GM12892 (cell line): ENCODE data around the gene CYSTM1.

ENCODE experiments used
- POLR2A ChIP-seq: IDR thresholded peaks from 2 replicates; pipeline ENCODE4 v1.6.1; 2011; ENCODE audit warnings: low read depth, low read length, control low read depth
- TAF1 ChIP-seq: IDR thresholded peaks from 2 replicates; pipeline ENCODE4 v1.6.1; 2011; ENCODE audit warnings: low read depth, mild to moderate bottlenecking, control low read depth, low read length, borderline replicate concordance

- TF ChIP-seq POLR2A, result no peak
- no peak for TF ChIP-seq TAF1
Observed at GRCh38 chr5:140152022-140152999, 22.7 kb upstream of the CYSTM1 start.
